Measurements from ENCODE around the gene TMEM108.

Gene TMEM108

DNA sequence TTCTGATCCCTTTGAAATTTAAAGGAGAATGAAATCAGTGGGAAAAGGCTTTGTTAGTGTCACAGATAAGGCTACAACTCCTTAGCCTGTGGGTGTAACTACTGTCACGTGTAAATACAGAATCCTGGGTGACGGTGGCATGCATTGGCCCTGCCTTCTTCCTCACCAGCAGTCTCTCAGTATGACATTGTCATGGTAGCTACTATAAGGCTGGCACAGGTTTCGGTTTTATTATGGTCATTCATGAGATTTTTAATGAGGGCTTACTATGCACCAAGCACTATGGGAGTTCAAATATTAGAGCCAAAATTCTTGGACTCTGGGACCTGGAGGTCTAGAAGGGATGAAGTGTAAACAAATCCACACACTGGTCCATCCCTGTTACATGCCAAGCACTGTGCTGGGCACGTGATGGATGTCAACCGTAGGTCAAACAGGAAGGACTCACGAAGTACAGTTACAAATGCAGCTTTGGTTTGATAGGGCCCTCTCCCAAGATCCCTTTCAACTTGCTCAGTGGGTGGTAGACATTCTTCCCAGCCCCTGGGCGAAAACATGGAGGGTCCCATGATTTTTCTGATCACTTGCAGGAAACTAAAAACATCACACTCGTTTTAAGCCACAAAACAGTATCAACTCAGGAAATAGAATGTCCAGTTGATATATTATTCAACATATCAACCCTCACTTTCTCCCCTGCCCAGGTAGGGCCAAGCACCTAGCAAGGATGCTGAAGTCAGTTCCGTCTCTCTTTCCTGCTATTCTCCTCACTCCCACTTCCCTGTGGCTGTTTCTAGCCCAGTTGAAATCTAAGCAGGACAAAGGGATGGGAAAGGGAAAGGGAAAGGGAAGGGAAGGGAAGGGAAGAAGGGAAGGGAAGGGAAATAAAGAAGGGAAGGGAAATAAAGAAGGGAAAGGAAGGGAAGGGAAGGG lies 387.0 kb downstream of the TMEM108 start:
- no peak for TF ChIP-seq POLR2AphosphoS5 (IDR thresholded peaks at IDR 0.05; ENCODE audit: low read depth, low read length)
- TF ChIP-seq, protein P1, sequence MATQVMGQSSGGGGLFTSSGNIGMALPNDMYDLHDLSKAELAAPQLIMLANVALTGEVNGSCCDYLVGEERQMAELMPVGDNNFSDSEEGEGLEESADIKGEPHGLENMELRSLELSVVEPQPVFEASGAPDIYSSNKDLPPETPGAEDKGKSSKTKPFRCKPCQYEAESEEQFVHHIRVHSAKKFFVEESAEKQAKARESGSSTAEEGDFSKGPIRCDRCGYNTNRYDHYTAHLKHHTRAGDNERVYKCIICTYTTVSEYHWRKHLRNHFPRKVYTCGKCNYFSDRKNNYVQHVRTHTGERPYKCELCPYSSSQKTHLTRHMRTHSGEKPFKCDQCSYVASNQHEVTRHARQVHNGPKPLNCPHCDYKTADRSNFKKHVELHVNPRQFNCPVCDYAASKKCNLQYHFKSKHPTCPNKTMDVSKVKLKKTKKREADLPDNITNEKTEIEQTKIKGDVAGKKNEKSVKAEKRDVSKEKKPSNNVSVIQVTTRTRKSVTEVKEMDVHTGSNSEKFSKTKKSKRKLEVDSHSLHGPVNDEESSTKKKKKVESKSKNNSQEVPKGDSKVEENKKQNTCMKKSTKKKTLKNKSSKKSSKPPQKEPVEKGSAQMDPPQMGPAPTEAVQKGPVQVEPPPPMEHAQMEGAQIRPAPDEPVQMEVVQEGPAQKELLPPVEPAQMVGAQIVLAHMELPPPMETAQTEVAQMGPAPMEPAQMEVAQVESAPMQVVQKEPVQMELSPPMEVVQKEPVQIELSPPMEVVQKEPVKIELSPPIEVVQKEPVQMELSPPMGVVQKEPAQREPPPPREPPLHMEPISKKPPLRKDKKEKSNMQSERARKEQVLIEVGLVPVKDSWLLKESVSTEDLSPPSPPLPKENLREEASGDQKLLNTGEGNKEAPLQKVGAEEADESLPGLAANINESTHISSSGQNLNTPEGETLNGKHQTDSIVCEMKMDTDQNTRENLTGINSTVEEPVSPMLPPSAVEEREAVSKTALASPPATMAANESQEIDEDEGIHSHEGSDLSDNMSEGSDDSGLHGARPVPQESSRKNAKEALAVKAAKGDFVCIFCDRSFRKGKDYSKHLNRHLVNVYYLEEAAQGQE (IDR thresholded peaks at IDR 0.05; ENCODE audit: insufficient read depth in 1 of 2, low read depth in 2 of 2, low read length in 2 of 2), result no peak

DNA sequence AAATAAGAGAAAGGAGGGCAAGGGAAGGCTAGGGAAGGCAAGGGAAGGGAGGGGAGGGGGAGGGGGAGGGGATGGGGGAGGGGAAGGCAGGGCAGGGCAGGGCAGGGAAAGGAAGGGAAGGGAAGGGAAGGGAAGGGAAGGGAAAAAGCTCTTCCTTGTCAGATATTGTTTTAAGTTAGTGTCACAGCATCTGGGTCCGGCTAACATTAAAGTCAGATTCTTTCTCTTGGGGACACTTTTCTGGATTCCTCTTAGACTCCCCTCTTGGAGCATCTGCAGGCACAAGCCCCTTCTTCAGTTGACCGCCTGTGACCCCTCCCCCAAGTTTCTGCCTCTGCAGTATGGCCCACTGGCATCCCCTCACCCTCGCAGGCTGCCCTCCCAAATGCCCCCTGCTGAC lies 387.7 kb downstream of the TMEM108 start:
- TF ChIP-seq TAF1 (IDR thresholded peaks at IDR 0.05; ENCODE audit: borderline replicate concordance, insufficient read depth, low read length), result no peak

DNA sequence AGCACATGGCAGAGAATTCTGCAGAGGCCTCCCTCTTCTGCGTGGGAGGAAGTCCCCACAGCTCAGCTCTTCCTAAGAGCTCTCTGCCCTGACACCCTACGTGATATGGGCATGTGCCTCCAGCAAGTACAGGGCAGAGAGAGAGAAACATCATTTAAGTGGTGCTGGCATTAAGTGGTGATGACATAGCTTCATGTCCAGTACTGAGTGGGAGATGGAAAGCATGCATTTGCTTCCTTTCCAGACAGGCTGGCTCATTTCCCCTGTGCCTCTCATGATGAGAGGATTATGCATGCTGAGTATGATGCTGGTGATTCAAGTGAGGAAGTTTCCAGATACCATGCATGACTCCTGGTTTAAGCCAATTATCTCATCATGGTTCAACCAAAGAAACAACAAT lies 388.5 kb downstream of the TMEM108 start:
- TF ChIP-seq POLR2AphosphoS5 (IDR thresholded peaks at IDR 0.05; ENCODE audit: low read depth, low read length) (no peak), TAF1 (IDR thresholded peaks at IDR 0.05; ENCODE audit: borderline replicate concordance, insufficient read depth, low read length) (no peak), SIN3A (IDR thresholded peaks at IDR 0.05; ENCODE audit: borderline replicate concordance, insufficient read depth, low read length) (no peak), FOXP2 (optimal IDR thresholded peaks at IDR 0.05; ENCODE audit: borderline replicate concordance, extremely low read depth, extremely low read length, insufficient read depth) (no peak)
- TF ChIP-seq, protein P1 (IDR thresholded peaks at IDR 0.05; ENCODE audit: insufficient read depth in 1 of 2, low read depth in 2 of 2, low read length in 2 of 2), result no peak

DNA sequence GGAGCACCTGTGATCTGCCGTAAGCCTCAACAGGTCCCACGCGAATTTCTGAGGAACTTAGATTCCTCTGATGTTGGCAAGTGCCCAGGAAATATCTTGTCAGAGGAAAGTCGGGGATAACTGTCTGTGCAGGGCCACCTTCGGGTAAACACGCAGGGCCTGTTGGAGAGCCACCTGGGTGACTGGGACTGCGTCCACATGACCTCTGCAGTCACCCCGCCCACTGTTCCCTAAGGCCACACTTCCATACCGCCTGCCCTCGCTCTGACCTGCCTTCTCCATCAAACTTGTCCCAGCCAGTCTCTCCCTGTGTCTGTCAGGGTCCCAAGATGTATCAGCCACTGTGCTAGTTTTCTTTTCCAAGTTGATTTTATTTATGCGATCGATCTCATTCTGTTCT lies 390.4 kb downstream of the TMEM108 start:
- TF ChIP-seq SIN3A (IDR thresholded peaks at IDR 0.05; ENCODE audit: borderline replicate concordance, insufficient read depth, low read length) (no peak), TAF1 (IDR thresholded peaks at IDR 0.05; ENCODE audit: borderline replicate concordance, insufficient read depth, low read length) (no peak), FOXP2 (optimal IDR thresholded peaks at IDR 0.05; ENCODE audit: borderline replicate concordance, extremely low read depth, extremely low read length, insufficient read depth) (no peak), POLR2AphosphoS5 (IDR thresholded peaks at IDR 0.05; ENCODE audit: low read depth, low read length) (no peak)
- TF ChIP-seq, protein P1 (IDR thresholded peaks at IDR 0.05; ENCODE audit: insufficient read depth in 1 of 2, low read depth in 2 of 2, low read length in 2 of 2), result no peak

DNA sequence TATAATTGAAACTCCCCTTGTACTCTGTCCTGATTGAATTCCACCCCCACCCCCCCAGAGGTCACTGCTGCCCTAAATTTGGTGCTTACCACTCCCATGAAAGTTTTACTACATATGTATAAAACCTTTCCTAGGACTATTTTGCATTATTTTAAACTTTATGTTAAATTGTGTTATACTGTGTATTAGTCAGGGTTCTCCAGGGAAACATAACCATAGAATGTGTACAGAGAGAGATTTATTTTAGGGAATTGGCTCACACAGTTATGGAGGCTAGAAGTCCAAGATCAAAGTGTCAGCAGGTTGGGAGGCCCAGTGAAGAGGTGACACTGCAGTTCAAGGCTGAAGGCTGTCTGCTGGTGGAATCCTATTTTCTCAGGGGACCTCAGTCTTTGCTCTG lies 390.9 kb downstream of the TMEM108 start:
- TF ChIP-seq SIN3A (IDR thresholded peaks at IDR 0.05; ENCODE audit: borderline replicate concordance, insufficient read depth, low read length), result no peak
- no peak for TF ChIP-seq FOXP2 (optimal IDR thresholded peaks at IDR 0.05; ENCODE audit: borderline replicate concordance, extremely low read depth, extremely low read length, insufficient read depth)
- TF ChIP-seq, protein P1 (IDR thresholded peaks at IDR 0.05; ENCODE audit: insufficient read depth in 1 of 2, low read depth in 2 of 2, low read length in 2 of 2), result no peak
- TF ChIP-seq TAF1 (IDR thresholded peaks at IDR 0.05; ENCODE audit: borderline replicate concordance, insufficient read depth, low read length), result no peak
- no peak for TF ChIP-seq POLR2AphosphoS5 (IDR thresholded peaks at IDR 0.05; ENCODE audit: low read depth, low read length)
